AG09309 (cell line): ENCODE measurements around the gene GRIP1.

Source experiments
- DNase-seq: peaks from one replicate; pipeline ENCODE4 v3.0.0-alpha.2; 2010; ENCODE audit warnings: low read depth
- H3K4me3 ChIP-seq: 2 replicates; pipeline ENCODE4 v1.5.1; 2011; ENCODE audit warnings: mild to moderate bottlenecking, low read depth, low read length, moderate library complexity; ENCODE audit not compliant: control insufficient read depth
- CTCF ChIP-seq: IDR thresholded peaks from 2 replicates; pipeline ENCODE4 v1.5.1; 2011; ENCODE audit warnings: mild to moderate bottlenecking, low read depth, low read length, inconsistent platforms; ENCODE audit not compliant: insufficient read depth, control insufficient read depth; ENCODE audit errors: missing control alignments

Gene GRIP1

GRCh38 chr12:66428261-66428660, 250.6 kb downstream of the GRIP1 start:
- no peak for TF ChIP-seq CTCF
- no peak for DNase-seq
- no peak overlapping the region for H3K4me3 ChIP-seq

DNA sequence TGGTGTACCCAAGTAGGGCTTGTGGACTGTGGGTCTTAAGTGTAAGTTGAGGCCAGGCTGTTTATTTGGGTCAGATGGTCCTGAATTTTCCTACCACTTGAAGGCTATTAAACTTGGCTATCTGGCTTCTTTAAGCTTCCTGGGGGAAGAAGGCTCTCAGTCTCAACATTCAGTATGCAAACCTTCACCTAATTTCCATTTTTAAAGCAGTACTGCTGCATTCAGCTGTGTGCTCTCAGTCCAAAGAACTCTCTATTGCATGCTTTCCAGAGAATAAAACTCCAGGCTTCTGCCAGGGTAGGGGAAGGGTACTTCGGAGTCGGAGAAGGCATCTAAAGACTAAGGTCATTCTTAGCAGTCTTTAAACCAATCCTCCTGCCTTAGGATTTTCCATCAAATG, 252.2 kb downstream of the GRIP1 start:
- no peak overlapping the region for H3K4me3 ChIP-seq
- no peak for TF ChIP-seq CTCF
- no peak for DNase-seq

DNA sequence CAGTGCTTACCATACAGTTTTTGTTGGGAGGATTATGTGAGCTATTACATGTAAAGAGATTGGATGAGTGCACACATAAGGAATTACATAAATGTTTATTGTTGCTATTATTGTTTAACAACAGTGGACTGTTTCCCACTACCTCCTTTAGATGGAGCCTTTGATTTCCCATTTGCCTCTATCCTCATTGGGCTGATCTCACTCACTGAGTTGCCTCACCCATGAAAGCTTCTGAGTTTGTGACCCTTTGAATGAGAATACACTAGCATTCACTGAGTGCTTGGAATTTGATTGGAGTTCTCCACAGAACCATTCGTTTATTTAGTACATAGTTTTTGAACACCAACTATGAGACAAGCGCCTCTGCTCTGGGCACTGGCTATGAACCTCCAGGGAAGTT, 255.6 kb downstream of the GRIP1 start:
- no peak for DNase-seq
- no peak for TF ChIP-seq CTCF

GRCh38 chr12:66418908-66419307, 260.0 kb downstream of the GRIP1 start:
- no peak for TF ChIP-seq CTCF
- no peak for DNase-seq

More for the DNA sequence above, 255.6 kb downstream of the GRIP1 start:
- no peak overlapping the region for H3K4me3 ChIP-seq

DNA sequence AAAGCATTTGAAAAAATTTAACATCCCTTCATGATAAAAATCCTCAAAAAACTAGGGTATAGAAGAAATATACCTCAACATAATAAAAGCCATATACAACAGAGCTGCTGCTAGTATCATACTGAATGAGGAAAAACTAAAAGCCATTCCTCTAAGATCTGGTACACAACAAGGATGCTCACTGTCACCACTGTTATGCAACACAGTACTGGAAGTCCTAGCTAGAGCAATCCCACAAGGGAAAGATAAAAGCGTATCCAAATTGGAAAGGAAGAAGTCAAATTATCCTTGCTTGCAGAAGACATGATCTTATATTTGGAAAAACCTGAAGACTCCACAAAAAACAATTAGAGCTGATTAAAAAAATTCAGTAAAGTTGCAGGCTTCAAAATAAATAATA, 261.7 kb downstream of the GRIP1 start:
- TF ChIP-seq CTCF, result no peak
- DNase-seq, result no peak
- H3K4me3 ChIP-seq, result no peak overlapping the region

More at GRCh38 chr12:66418908-66419307, 260.0 kb downstream of the GRIP1 start:
- no peak overlapping the region for H3K4me3 ChIP-seq

DNA sequence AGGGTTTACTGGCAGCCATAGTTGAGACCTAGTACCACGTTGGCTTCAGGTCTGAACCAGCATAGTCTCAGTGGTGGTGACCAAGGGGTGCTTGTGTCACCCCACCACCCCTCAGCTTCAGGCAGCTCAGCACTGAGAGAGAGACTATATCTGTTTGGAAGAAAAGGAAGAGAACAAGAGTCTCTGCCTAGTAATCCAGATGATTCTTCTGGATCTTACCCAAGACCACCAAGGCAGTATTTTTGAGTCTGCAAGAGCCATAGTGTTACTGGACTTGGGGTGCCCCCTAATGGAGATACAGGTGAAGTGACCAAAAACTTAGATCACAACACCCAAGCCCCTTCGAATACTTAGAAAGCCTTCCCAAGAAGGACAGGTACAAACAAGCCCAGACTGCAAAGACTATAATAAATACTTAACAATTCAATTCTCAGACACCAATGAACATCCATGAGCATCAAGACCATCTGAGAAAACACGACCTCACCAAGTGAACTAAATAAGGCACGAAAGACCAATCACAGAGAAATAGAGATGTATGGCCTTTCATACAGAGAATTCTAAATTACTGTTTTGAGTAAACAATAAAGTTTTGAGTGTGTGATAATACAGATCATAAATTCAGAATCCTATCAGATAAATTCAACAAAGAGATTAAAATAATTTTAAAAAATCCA, 269.5 kb downstream of the GRIP1 start:
- peak; percentile 32 for DNase-seq
- H3K4me3 ChIP-seq, result no peak overlapping the region
- TF ChIP-seq CTCF, result peak; percentile 77
